SH-SY5Y (cell line): ENCODE results near the gene KAT5.

Experiments
- GATA2 ChIP-seq: IDR thresholded peaks from 2 replicates; pipeline ENCODE4 v1.6.1; 2011; ENCODE audit warnings: mild to moderate bottlenecking, low read depth, low read length
- GATA3 ChIP-seq: IDR thresholded peaks from 2 replicates; pipeline ENCODE4 v1.6.1; 2011; ENCODE audit warnings: low read depth, mild to moderate bottlenecking, low read length, moderate library complexity

- TF ChIP-seq GATA3 (no peak), GATA2 (no peak)
Measured at GRCh38 chr11:65716302-65716701, 4.2 kb downstream of the KAT5 start.
